ENCODE measurements around the gene ZSCAN9.

ZSCAN9 gene

DNA sequence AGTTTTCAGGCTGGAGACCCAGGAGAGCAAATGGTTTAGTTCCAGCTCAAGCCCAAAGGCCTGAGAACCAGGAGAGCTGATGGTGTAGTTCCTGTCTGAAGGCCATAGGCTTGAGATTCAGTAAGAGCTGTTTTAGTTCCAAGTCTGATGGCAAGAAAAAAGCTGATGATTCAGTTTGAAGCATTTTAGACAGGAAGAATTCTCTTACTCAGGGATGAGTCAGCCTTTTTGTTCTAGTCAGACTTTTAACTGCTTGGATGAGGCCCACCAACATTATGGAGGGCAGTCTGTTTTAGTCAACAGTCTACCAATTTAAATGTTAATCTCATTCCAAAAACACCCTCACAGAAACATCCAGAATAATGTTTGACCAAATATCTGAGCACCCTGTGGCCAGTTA lies 44.4 kb downstream of the ZSCAN9 start:
- peak in 1 of 2 donors; percentile 4 for DNase-seq

DNA sequence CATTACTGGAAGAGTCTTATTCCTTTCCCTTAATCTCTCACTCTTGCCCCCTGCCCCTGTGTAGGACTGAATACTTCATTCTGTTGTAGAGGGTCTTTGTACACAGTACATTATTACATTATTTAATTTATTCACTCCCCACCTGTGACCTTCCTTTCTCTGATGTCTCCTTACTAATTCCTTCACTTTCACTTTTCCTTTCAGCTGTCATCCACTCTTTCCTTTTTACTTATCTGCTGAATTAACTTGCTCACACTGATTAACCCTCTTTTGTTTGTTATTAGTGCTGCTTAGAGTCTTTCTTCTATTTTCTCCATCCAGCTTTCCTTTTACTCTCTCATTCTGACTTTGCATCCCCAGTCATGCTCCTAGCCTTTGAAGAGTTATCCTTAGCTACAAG lies 49.8 kb downstream of the ZSCAN9 start:
- no peak for DNase-seq

DNA sequence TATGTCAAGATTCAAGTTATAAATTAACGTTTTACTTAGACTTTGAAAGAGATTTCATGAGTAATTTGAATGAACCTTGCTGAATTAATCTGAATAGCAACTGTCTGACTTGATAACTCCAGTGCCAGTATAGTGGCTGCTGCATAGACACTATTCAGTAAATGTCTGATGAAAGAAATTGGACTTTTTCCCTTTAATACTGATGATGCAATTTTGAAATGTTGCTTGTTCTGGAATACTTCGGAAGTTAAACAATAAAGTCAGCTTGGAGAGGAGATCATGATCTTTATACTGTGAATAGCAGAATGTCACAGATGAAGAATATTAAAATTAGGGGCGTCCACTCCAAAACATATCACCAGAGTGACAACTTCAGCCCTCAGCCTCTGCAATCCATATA lies 52.7 kb downstream of the ZSCAN9 start:
- no peak for DNase-seq

DNA sequence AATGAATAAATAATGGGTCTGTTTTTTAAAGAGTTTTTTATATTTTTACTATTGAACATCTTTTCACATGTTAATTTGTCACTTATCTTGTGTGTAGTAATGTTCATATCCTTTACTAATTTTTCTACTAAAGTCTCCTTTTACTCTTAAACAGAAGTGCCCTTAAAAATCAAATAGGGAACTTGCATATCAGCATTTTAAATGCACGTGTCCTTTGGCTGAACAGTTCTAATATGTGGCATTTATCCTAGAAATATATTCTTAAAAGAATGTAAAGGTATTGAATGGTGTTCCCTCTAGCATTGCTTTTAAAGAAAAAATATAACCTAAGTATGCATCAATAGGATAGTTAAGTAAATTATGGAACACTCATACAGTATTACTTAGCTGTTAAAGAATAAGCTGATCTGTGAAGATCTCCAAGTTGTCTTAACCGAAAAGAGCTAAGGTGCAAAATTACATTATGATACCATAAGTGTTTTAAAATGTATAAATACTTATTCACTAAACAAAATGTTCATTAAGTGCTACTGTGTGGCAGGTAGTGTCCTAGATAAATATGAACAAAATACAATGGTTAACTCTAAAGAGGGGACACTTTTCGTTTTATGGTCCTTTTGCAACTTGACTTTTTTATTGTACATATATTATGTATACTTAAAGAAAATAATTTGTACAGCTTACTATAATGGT lies 55.7 kb downstream of the ZSCAN9 start:
- no peak for DNase-seq

DNA sequence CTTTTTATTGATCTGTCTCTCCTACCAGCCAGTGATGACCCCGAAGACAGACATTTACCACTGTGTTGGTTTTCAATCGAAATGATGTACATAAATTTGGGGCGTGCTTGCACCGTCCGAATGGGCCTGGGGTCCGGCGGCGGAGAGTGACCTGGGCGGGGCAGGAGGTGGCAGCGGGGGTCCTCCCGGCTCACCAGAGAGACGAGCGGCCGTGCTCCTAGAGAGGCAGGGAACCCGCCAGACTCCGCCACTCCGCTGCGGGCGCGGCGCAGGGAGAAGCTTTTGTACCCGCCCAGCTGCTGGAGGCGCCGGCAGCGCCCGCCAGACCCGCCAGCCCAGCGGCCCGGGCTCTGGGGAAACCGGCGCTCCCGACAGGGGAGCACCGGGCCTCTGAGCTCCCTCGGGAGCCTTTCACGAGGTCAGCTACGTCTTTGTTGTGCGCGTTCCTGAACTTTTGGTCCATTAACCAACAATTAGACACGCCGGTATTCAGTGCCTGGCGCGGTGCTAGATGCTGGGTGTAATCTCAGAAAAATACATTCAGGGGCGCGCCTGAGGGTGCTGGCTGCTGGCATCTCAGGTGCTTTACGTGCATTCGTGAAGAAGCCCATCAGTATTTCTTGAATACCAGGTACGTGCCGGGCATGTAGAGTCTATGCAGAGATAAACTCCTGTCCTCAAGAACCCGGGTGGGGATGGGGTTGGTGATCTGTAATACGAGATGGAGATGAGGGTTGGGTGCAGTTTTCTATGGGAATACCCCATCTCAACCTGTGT lies 56.4 kb downstream of the ZSCAN9 start, which contains the start of gene PGBD1:
Gene PGBD1, plus strand, starts transcription at position 285 of the 777 bp plus-strand sequence. CDS start 2,242 bp downstream, outside the sequence.
- peak; percentile 23 to 26 for DNase-seq

DNA sequence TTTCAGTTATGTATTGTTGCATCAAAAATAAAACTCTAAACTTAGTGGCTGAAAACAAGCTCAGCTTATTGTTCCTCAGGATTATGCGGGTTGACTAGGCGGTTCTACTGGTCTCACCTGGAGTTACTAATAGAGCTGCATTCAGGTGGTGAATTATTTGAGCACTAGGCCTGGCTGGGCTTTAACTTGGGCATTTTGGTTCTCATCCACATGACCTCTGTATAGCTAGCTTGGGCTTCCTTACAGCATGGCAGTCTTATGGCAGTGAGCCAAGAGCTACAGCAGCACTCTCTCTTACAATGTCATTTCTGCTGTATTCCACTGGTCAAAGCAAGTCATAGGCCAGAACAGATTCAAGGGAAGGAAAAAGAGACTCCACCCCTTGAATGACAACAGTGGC lies 57.9 kb downstream of the ZSCAN9 start:
- no peak for DNase-seq

Data from activated CD4-positive, alpha-beta T cell treated with anti-CD3 and anti-CD28 coated beads for 4 hours (primary cell).